Measurements from ENCODE around the gene CYB561D1. TPM values are rescaled to one million over a fixed set of nuclear protein-coding genes. Genes with fewer than 3 reads are reported as not detected.

CYB561D1 gene
- total RNA-seq, 1 experiment from 2014 or later: 3.1 TPM

GRCh38 chr1:109521002-109521951 is 27.4 kb downstream of the CYB561D1 start:
- in situ Hi-C loops (cut with HindIII; ENCODE audit: low sequenced_read_pairs): no loop called here
- DNase-seq (ENCODE audit: low spot score): no peak

GRCh38 chr1:109522026-109522425 is 28.1 kb downstream of the CYB561D1 start:
- in situ Hi-C loops (cut with HindIII; ENCODE audit: low sequenced_read_pairs): no loop called here

GRCh38 chr1:109523706-109524105 is 29.8 kb downstream of the CYB561D1 start:
- peak; percentile 85 for DNase-seq (ENCODE audit: low spot score)
- in situ Hi-C loops (cut with HindIII; ENCODE audit: low sequenced_read_pairs): no loop called here

More at GRCh38 chr1:109522026-109522425, 28.1 kb downstream of the CYB561D1 start:
- no peak for DNase-seq (ENCODE audit: low spot score)

- in situ Hi-C loops (cut with HindIII; ENCODE audit: low sequenced_read_pairs): no loop called here
- DNase-seq (ENCODE audit: low spot score): no peak
Measured at GRCh38 chr1:109527098-109527811, 33.4 kb downstream of the CYB561D1 start.

- no peak for DNase-seq (ENCODE audit: low spot score)
- in situ Hi-C loops (cut with HindIII; ENCODE audit: low sequenced_read_pairs): no loop called here
Measured at GRCh38 chr1:109527846-109528695, 34.2 kb downstream of the CYB561D1 start.

GRCh38 chr1:109528712-109529111 is 34.8 kb downstream of the CYB561D1 start:
- in situ Hi-C loops (cut with HindIII; ENCODE audit: low sequenced_read_pairs): no loop called here
- no peak for DNase-seq (ENCODE audit: low spot score)

GRCh38 chr1:109529881-109530456 is 36.1 kb downstream of the CYB561D1 start:
- in situ Hi-C loops (cut with HindIII; ENCODE audit: low sequenced_read_pairs): no loop called here
- DNase-seq (ENCODE audit: low spot score): no peak

GRCh38 chr1:109530457-109531087 is 36.7 kb downstream of the CYB561D1 start:
- peak; percentile 66 for DNase-seq (ENCODE audit: low spot score)
- in situ Hi-C loops (cut with HindIII; ENCODE audit: low sequenced_read_pairs): no loop called here

- DNase-seq (ENCODE audit: low spot score): no peak
- in situ Hi-C loops (cut with HindIII; ENCODE audit: low sequenced_read_pairs): no loop called here
Measured at GRCh38 chr1:109531380-109531779, 37.5 kb downstream of the CYB561D1 start.

GRCh38 chr1:109531826-109532364 is 38.0 kb downstream of the CYB561D1 start:
- in situ Hi-C loops (cut with HindIII; ENCODE audit: low sequenced_read_pairs): no loop called here
- DNase-seq (ENCODE audit: low spot score): no peak

- in situ Hi-C loops (cut with HindIII; ENCODE audit: low sequenced_read_pairs): no loop called here
- peak; percentile 87 for DNase-seq (ENCODE audit: low spot score)
Measured at GRCh38 chr1:109532365-109533136, 38.7 kb downstream of the CYB561D1 start.

GRCh38 chr1:109534307-109534858 is 40.5 kb downstream of the CYB561D1 start:
- in situ Hi-C loops (cut with HindIII; ENCODE audit: low sequenced_read_pairs): no loop called here
- no peak for DNase-seq (ENCODE audit: low spot score)

- in situ Hi-C loops (cut with HindIII; ENCODE audit: low sequenced_read_pairs): loop anchor here (5.0 kb wide), 1 partner anchor 43 kb away; the partner anchor contains the start of gene CYB561D1
Measured at GRCh38 chr1:109535481-109535880, 41.6 kb downstream of the CYB561D1 start.

GRCh38 chr1:109535971-109536491 is 42.1 kb downstream of the CYB561D1 start:
- DNase-seq (ENCODE audit: low spot score): peak; percentile 88
- in situ Hi-C loops (cut with HindIII; ENCODE audit: low sequenced_read_pairs): loop anchor here (5.0 kb wide), 1 partner anchor 44 kb away; the partner anchor contains the start of gene CYB561D1

More at GRCh38 chr1:109535481-109535880, 41.6 kb downstream of the CYB561D1 start:
- DNase-seq (ENCODE audit: low spot score): no peak

GRCh38 chr1:109537450-109538178 is 43.7 kb downstream of the CYB561D1 start:
- in situ Hi-C loops (cut with HindIII; ENCODE audit: low sequenced_read_pairs): loop anchor here (5.0 kb wide), 1 partner anchor 45 kb away; the partner anchor contains the start of gene CYB561D1
- no peak for DNase-seq (ENCODE audit: low spot score)
